H9 (cell line): ENCODE results near the gene CAGE1. TPM values are rescaled to one million over a fixed set of nuclear protein-coding genes. Genes with fewer than 3 reads are reported as not detected.

ENCODE experiments used
- DNase-seq: peaks from one replicate; pipeline ENCODE4 v3.0.0-alpha.2; 2017
- H2AFZ ChIP-seq: one replicate; pipeline ENCODE4 v1.6.1; 2013; ENCODE audit warnings: mild to moderate bottlenecking, low read length, control low read depth, moderate library complexity
- H2AK5ac ChIP-seq: 2 replicates; pipeline ENCODE4 v1.6.1; 2013; ENCODE audit warnings: low read length, control low read depth, mixed read lengths; ENCODE audit not compliant: insufficient read length
- H2BK120ac ChIP-seq: one replicate; pipeline ENCODE4 v1.6.1; 2013; ENCODE audit warnings: low read depth, mild to moderate bottlenecking, low read length, control low read depth, inconsistent platforms; ENCODE audit not compliant: poor library complexity, severe bottlenecking
- H2BK12ac ChIP-seq: 2 replicates; pipeline ENCODE4 v1.6.1; 2013; ENCODE audit warnings: low read length, control low read depth, mixed read lengths, low read depth; ENCODE audit not compliant: insufficient read length
- H2BK15ac ChIP-seq: 2 replicates; pipeline ENCODE4 v1.6.1; 2013; ENCODE audit warnings: low read depth, low read length, control low read depth
- H2BK20ac ChIP-seq: one replicate; pipeline ENCODE4 v1.6.1; 2013; ENCODE audit warnings: low read depth, mild to moderate bottlenecking, low read length, control low read depth, inconsistent platforms; ENCODE audit not compliant: poor library complexity, severe bottlenecking
- H2BK5ac ChIP-seq: 2 replicates; pipeline ENCODE4 v1.6.1; 2013; ENCODE audit warnings: low read length, control low read depth, mixed read lengths; ENCODE audit not compliant: insufficient read length
- H3K14ac ChIP-seq: 2 replicates; pipeline ENCODE4 v1.6.1; 2013; ENCODE audit warnings: low read length, control low read depth; ENCODE audit not compliant: insufficient read depth
- H3K18ac ChIP-seq: 2 replicates; pipeline ENCODE4 v1.6.1; 2013; ENCODE audit warnings: low read depth, mild to moderate bottlenecking, mixed read lengths, low read length, control low read depth; ENCODE audit not compliant: insufficient read length
- H3K23ac ChIP-seq: 2 replicates; pipeline ENCODE4 v1.6.1; 2013; ENCODE audit warnings: low read length, control low read depth, mixed read lengths, low read depth; ENCODE audit not compliant: insufficient read length
- H3K23me2 ChIP-seq: 2 replicates; pipeline ENCODE4 v1.6.1; 2013; ENCODE audit warnings: low read depth, mild to moderate bottlenecking, mixed read lengths, low read length, control low read depth; ENCODE audit not compliant: insufficient read length, poor library complexity, severe bottlenecking
- H3K27ac ChIP-seq: 2 replicates; pipeline ENCODE4 v1.5.1; 2013; ENCODE audit warnings: low read length, control low read depth, mixed read lengths, low read depth; ENCODE audit not compliant: insufficient read length
- H3K27me3 ChIP-seq: 2 replicates; pipeline ENCODE4 v1.6.1; 2013; ENCODE audit warnings: low read length, control low read depth, inconsistent platforms; ENCODE audit not compliant: insufficient read depth
- H3K4ac ChIP-seq: 2 replicates; pipeline ENCODE4 v1.6.1; 2013; ENCODE audit warnings: low read depth, mild to moderate bottlenecking, control low read depth, inconsistent platforms, low read length, moderate library complexity
- H3K4me1 ChIP-seq: 2 replicates; pipeline ENCODE4 v1.6.1; 2013; ENCODE audit warnings: low read length, control low read depth, inconsistent platforms; ENCODE audit not compliant: insufficient read depth
- H3K4me2 ChIP-seq: 2 replicates; pipeline ENCODE4 v1.6.1; 2013; ENCODE audit warnings: low read length, control low read depth, mixed read lengths; ENCODE audit not compliant: insufficient read length, insufficient read depth
- H3K56ac ChIP-seq: 2 replicates; pipeline ENCODE4 v1.6.1; 2013; ENCODE audit warnings: low read depth, mild to moderate bottlenecking, mixed read lengths, low read length, control low read depth; ENCODE audit not compliant: insufficient read length
- H3K79me1 ChIP-seq: 2 replicates; pipeline ENCODE4 v1.6.1; 2013; ENCODE audit warnings: low read depth, mild to moderate bottlenecking, moderate library complexity, low read length, control low read depth, inconsistent platforms; ENCODE audit not compliant: insufficient read depth, poor library complexity, severe bottlenecking
- H3K79me2 ChIP-seq: 2 replicates; pipeline ENCODE4 v1.6.1; 2013; ENCODE audit warnings: low read length, control low read depth, inconsistent platforms; ENCODE audit not compliant: insufficient read depth
- H3K9ac ChIP-seq: 2 replicates; pipeline ENCODE4 v1.6.1; 2013; ENCODE audit warnings: low read length, control low read depth, mixed read lengths; ENCODE audit not compliant: insufficient read length; ENCODE audit errors: extremely low read depth
- H3K9me3 ChIP-seq: one replicate; pipeline ENCODE4 v1.6.1; 2013; ENCODE audit warnings: low read depth, low read length, inconsistent platforms; ENCODE audit not compliant: control insufficient read depth
- H3T11ph ChIP-seq: one replicate; pipeline ENCODE4 v1.6.1; 2013; ENCODE audit warnings: mild to moderate bottlenecking, low read length, control low read depth, inconsistent platforms
- H4K20me1 ChIP-seq: one replicate; pipeline ENCODE4 v1.6.1; 2013; ENCODE audit not compliant: control insufficient read depth, insufficient read length, insufficient read depth
- H4K5ac ChIP-seq: 2 replicates; pipeline ENCODE4 v1.6.1; 2013; ENCODE audit warnings: low read depth, mild to moderate bottlenecking, mixed read lengths, low read length, control low read depth; ENCODE audit not compliant: insufficient read length
- H4K8ac ChIP-seq: replicated peaks from 2 replicates; pipeline ENCODE4 v1.6.1; 2013; ENCODE audit warnings: low read length, control low read depth, mixed read lengths, low read depth; ENCODE audit not compliant: insufficient read length
- H4K91ac ChIP-seq: 2 replicates; pipeline ENCODE4 v1.6.1; 2013; ENCODE audit warnings: low read depth, mild to moderate bottlenecking, moderate library complexity, mixed read lengths, low read length, control low read depth; ENCODE audit not compliant: insufficient read length
- H3K27ac Mint-ChIP-seq, 3 experiments: 2 replicates in 2 of 3; 3 replicates in 1 of 3; pipeline ENCODE4 v1.8.0; 2020 to 2021; ENCODE audit warnings: mixed read lengths in 3 of 3, mild to moderate bottlenecking in 1 of 3, moderate library complexity in 1 of 3
- H3K27me3 Mint-ChIP-seq: 2 replicates; pipeline ENCODE4 v1.8.0; 2021; ENCODE audit warnings: low read depth, mild to moderate bottlenecking, moderate library complexity, mixed read lengths
- H3K36me3 Mint-ChIP-seq, 3 experiments: 2 replicates in 2 of 3; 3 replicates in 1 of 3; pipeline ENCODE4 v1.8.0; 2020 to 2021; ENCODE audit warnings: low read depth in 3 of 3, mixed read lengths in 3 of 3; ENCODE audit not compliant: insufficient read depth in 1 of 3
- H3K4me1 Mint-ChIP-seq, 2 experiments: 2 replicates each; pipeline ENCODE4 v1.8.0; 2020; ENCODE audit warnings: mixed read lengths in 2 of 2
- H3K4me3 Mint-ChIP-seq, 2 experiments: 2 replicates in 1 of 2; 3 replicates in 1 of 2; pipeline ENCODE4 v1.8.0; 2020 to 2021; ENCODE audit warnings: mild to moderate bottlenecking in 2 of 2, mixed read lengths in 2 of 2, moderate library complexity in 1 of 2
- H3K9me3 Mint-ChIP-seq, 2 experiments: 2 replicates in 1 of 2; 3 replicates in 1 of 2; pipeline ENCODE4 v1.8.0; 2020; ENCODE audit warnings: mild to moderate bottlenecking in 2 of 2, mixed read lengths in 2 of 2, moderate library complexity in 1 of 2
- WGBS: extraction: QIAGEN DNeasy Blood & Tissue Kit; methylation state at CpG from one replicate; pipeline ENCODE4 v1.1.7; 2013; ENCODE audit warnings: missing lambda C conversion rate, low lambda C conversion rate, mixed read lengths; ENCODE audit not compliant: insufficient read length; ENCODE audit errors: extremely low coverage; 5-methylcytosine and 5-hydroxymethylcytosine counted together
- total RNA-seq: library from RNA; stranded (reverse); gene quantifications from 2 replicates; pipeline ENCODE4 v1.2.1, GENCODE V29; 2021
- TF ChIP-seq, protein P1 (sequence below): fragments of 200-600 bp; sonication (generic); conservative IDR thresholded peaks from 3 replicates; pipeline ENCODE4 v1.8.0; 2021; ENCODE audit warnings: antibody characterized with exemption, mild to moderate bottlenecking

CAGE1 gene
- total RNA-seq, 1 experiment from 2014 or later, result 0.28 TPM

DNA sequence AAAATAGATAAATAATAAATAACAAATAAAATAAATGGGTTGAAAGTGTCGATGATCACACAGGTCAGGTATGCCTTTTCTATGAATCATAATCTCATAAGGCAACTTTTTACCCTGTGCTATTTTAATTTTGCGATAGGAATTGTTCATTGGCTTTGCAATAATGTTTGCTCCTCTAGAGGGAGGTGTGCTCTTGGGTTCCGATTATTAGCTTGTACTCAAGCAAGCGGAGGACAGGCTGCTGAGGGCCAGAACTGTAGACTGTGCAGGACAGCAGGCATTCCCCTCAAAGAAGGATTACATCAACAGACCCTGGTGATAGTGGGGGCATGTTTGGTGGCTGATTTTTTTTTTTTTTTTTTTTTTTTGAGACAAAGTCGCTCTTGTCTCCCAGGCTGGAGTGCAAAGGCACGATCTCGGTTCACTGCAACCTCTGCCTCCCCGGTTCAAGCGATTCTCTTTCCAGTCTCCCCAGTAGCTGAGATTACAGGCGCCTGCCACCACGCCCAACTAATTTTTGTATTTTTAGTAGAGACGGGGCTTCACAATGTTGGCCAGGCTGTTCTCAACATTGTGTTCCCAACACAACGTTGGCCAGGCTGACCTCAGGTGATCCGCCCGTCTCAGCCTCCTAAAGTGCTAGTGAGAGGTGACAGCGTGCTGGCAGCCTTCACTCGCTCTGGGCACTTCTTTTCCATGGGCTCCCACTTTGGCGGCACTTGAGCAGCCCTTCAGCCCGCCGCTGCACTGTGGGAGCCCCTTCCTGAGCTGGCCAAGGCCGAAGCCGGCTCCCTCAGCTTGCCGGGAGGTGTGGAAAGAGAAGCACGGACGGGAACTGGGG, 35.6 kb upstream of the CAGE1 start:
- TF ChIP-seq, protein P1, sequence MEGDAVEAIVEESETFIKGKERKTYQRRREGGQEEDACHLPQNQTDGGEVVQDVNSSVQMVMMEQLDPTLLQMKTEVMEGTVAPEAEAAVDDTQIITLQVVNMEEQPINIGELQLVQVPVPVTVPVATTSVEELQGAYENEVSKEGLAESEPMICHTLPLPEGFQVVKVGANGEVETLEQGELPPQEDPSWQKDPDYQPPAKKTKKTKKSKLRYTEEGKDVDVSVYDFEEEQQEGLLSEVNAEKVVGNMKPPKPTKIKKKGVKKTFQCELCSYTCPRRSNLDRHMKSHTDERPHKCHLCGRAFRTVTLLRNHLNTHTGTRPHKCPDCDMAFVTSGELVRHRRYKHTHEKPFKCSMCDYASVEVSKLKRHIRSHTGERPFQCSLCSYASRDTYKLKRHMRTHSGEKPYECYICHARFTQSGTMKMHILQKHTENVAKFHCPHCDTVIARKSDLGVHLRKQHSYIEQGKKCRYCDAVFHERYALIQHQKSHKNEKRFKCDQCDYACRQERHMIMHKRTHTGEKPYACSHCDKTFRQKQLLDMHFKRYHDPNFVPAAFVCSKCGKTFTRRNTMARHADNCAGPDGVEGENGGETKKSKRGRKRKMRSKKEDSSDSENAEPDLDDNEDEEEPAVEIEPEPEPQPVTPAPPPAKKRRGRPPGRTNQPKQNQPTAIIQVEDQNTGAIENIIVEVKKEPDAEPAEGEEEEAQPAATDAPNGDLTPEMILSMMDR, result peak; percentile 62
- no peaks in the 10 kb centered on the region for H3K23me2 ChIP-seq
- Mint-ChIP-seq H3K36me3 (peaks cover 0 to 3% (median 0%) of the 10 kb centered on the region in 3 experiments; a peak in 3 of 7 replicates), H3K4me1 (peaks cover 16 to 18% of the 10 kb centered on the region in 2 experiments), H3K27ac (no peak overlapping the region), H3K27me3 (peaks cover 1% of the 10 kb centered on the region; the same call in 1 of the 2 replicates), H3K4me3 (no peak overlapping the region), H3K9me3 (no peaks in the 10 kb centered on the region; a peak in 1 of 5 replicates)
- H3K27me3 ChIP-seq, result no peaks in the 10 kb centered on the region
- no peak overlapping the region for H2BK5ac ChIP-seq
- no peak overlapping the region for H2BK20ac ChIP-seq
- no peak overlapping the region for H3K9ac ChIP-seq
- H2AK5ac ChIP-seq, result no peak overlapping the region
- no peak overlapping the region for H4K8ac ChIP-seq
- H2AFZ ChIP-seq, result no peak overlapping the region
- H3K4me2 ChIP-seq, result no peak overlapping the region
- WGBS, result no CpG with 5 or more reads among the region's 25 CpGs
- H3K23ac ChIP-seq, result no peak overlapping the region
- H4K20me1 ChIP-seq, result no peaks in the 10 kb centered on the region
- no peak overlapping the region for H2BK120ac ChIP-seq
- H2BK12ac ChIP-seq, result no peak overlapping the region
- peaks cover 5% of the 10 kb centered on the region; the same call in 1 of the 2 replicates for H3K4me1 ChIP-seq
- H3K18ac ChIP-seq, result no peak overlapping the region
- no peaks in the 10 kb centered on the region for H3K9me3 ChIP-seq
- H3K56ac ChIP-seq, result no peak overlapping the region
- H3T11ph ChIP-seq, result no peak overlapping the region
- DNase-seq, result no peak
- H4K91ac ChIP-seq, result no peak overlapping the region
- no peak overlapping the region for H3K14ac ChIP-seq
- H2BK15ac ChIP-seq, result no peak overlapping the region
- H3K27ac ChIP-seq, result no peak overlapping the region
- no peak overlapping the region for H3K4ac ChIP-seq
- H3K79me2 ChIP-seq, result no peaks in the 10 kb centered on the region
- H3K79me1 ChIP-seq, result no peaks in the 10 kb centered on the region
- H4K5ac ChIP-seq, result no peak overlapping the region
